Liver (tissue), 3 donors: ENCODE data around the gene CAB39.

ENCODE experiments used
- CTCF ChIP-seq: fragments of 150-350 bp; IDR thresholded peaks from 2 replicates; pipeline ENCODE4 v1.5.1; 2017; ENCODE audit warnings: improper control_type of control experiment, low read depth, low read length; ENCODE audit not compliant: missing input control
- GABPA ChIP-seq, 2 donors: IDR thresholded peaks in 1 of 2; conservative IDR thresholded peaks in 1 of 2; 2 replicates each; pipeline ENCODE4 v1.6.1; 2016; ENCODE audit warnings: antibody characterized with exemption in 2 of 2, mild to moderate bottlenecking in 1 of 2, moderate library complexity in 1 of 2
- MAX ChIP-seq: IDR thresholded peaks from 2 replicates; pipeline ENCODE4 v1.6.1; 2016; ENCODE audit warnings: antibody characterized with exemption
- REST ChIP-seq: IDR thresholded peaks from 2 replicates; pipeline ENCODE4 v1.6.1; 2016; ENCODE audit warnings: antibody characterized with exemption, mild to moderate bottlenecking
- donor health status: healthy.
- donor health status: healthy.

GRCh38 chr2:230751062-230751461 lies 38.4 kb downstream of the CAB39 start:
- TF ChIP-seq REST (no peak), MAX (no peak), GABPA (IDR thresholded peaks at IDR 0.05 in 1 of 2, conservative IDR thresholded peaks at IDR 0.05 in 1 of 2) (no peak), CTCF (no peak)
